NB4 (cell line): Measurements from ENCODE around the gene NAMPT.

Source experiments
- CTCF ChIP-seq: IDR thresholded peaks from one replicate; pipeline ENCODE4 v1.5.1; 2012; ENCODE audit warnings: low read depth, low read length
- MAX ChIP-seq: IDR thresholded peaks from 2 replicates; pipeline ENCODE4 v1.6.1; 2011; ENCODE audit warnings: low read depth, low read length
- MYC ChIP-seq: IDR thresholded peaks from 2 replicates; pipeline ENCODE4 v1.6.1; 2011; ENCODE audit warnings: low read depth, low read length
- POLR2A ChIP-seq: IDR thresholded peaks from 2 replicates; pipeline ENCODE4 v1.6.1; 2011; ENCODE audit warnings: mild to moderate bottlenecking; ENCODE audit not compliant: insufficient read length; ENCODE audit errors: extremely low read depth

GRCh38 chr7:106218546-106218945, 66.2 kb downstream of the NAMPT start:
- TF ChIP-seq MYC (no peak), CTCF (no peak), POLR2A (no peak), MAX (no peak)
